ENCODE results near the gene HMGB3. TPM values are rescaled to one million over a fixed set of nuclear protein-coding genes. Genes with fewer than 3 reads are reported as not detected.

Gene HMGB3
- total RNA-seq, 2 donors from 2014 or later: 220 to 413 TPM

GRCh38 chrX:150954951-150955350, 28.2 kb upstream of the HMGB3 start:
- H3K36me3 ChIP-seq (ENCODE audit: control insufficient read depth, insufficient read depth, low read length): no peaks in the 10 kb centered on the region
- no peak overlapping the region for H3K27ac Mint-ChIP-seq
- no peak for TF ChIP-seq CTCF (conservative IDR thresholded peaks at IDR 0.05)
- no peaks in the 10 kb centered on the region for H3K9me3 ChIP-seq (ENCODE audit: control insufficient read depth, low read length)
- peaks cover 4% of the 10 kb centered on the region for H3K4me1 Mint-ChIP-seq
- H3K4me1 ChIP-seq (ENCODE audit: control insufficient read depth, insufficient read depth, low read length): no peaks in the 10 kb centered on the region
- H3K27me3 ChIP-seq (ENCODE audit: control insufficient read depth, insufficient read depth, low read length, poor library complexity, severe bottlenecking): no peaks in the 10 kb centered on the region
- H3K9me3 Mint-ChIP-seq: peaks cover 5% of the 10 kb centered on the region
- H3K4me3 Mint-ChIP-seq: no peak overlapping the region
- no peak overlapping the region for H3K9ac ChIP-seq (ENCODE audit: extremely low read depth, low read length, poor library complexity, severe bottlenecking)
- no peak overlapping the region for H3K27ac ChIP-seq (ENCODE audit: low read depth, low read length)
- H3K4me3 ChIP-seq (ENCODE audit: low read length): no peak overlapping the region
- no peak for DNase-seq
- no peaks in the 10 kb centered on the region for H3K36me3 Mint-ChIP-seq (ENCODE audit: low read depth)
- H3K27me3 Mint-ChIP-seq (ENCODE audit: insufficient read depth): peaks cover 4% of the 10 kb centered on the region
- WGBS, 2 experiments (ENCODE audit: insufficient coverage in 1 of 2, insufficient read length in 1 of 2): 96% methylated on average over 3 of the region's 3 CpGs; no CpG with 5 or more reads in 1 of the 2 experiments

- Mint-ChIP-seq H3K36me3 (ENCODE audit: low read depth) (no peaks in the 10 kb centered on the region), H3K27ac (no peak overlapping the region), H3K4me3 (no peak overlapping the region), H3K9me3 (peaks cover 5% of the 10 kb centered on the region), H3K4me1 (peaks cover 4% of the 10 kb centered on the region), H3K27me3 (ENCODE audit: insufficient read depth) (peaks cover 3% of the 10 kb centered on the region)
- Histone ChIP-seq H3K4me3 (ENCODE audit: low read length) (no peak overlapping the region), H3K36me3 (ENCODE audit: control insufficient read depth, insufficient read depth, low read length) (no peaks in the 10 kb centered on the region), H3K4me1 (ENCODE audit: control insufficient read depth, insufficient read depth, low read length) (no peaks in the 10 kb centered on the region), H3K27me3 (ENCODE audit: control insufficient read depth, insufficient read depth, low read length, poor library complexity, severe bottlenecking) (no peaks in the 10 kb centered on the region), H3K9me3 (ENCODE audit: control insufficient read depth, low read length) (no peaks in the 10 kb centered on the region), H3K27ac (ENCODE audit: low read depth, low read length) (no peak overlapping the region), H3K9ac (ENCODE audit: extremely low read depth, low read length, poor library complexity, severe bottlenecking) (no peak overlapping the region)
- DNase-seq: no peak
- 94 to 100% methylated on average over 2 of the region's 2 CpGs for WGBS, 2 experiments (ENCODE audit: insufficient coverage in 1 of 2, insufficient read length in 1 of 2)
- TF ChIP-seq CTCF (conservative IDR thresholded peaks at IDR 0.05): no peak
Observed at GRCh38 chrX:150955590-150955989, 27.5 kb upstream of the HMGB3 start.

GRCh38 chrX:150958177-150958576, 25.0 kb upstream of the HMGB3 start:
- H3K27ac ChIP-seq (ENCODE audit: low read depth, low read length): no peak overlapping the region
- WGBS, 2 experiments (ENCODE audit: insufficient coverage in 1 of 2, insufficient read length in 1 of 2): 85 to 100% methylated on average over 1 of the region's 1 CpG

More at GRCh38 chrX:150958177-150958576, 25.0 kb upstream of the HMGB3 start:
- H3K9ac ChIP-seq (ENCODE audit: extremely low read depth, low read length, poor library complexity, severe bottlenecking): no peak overlapping the region
- no peaks in the 10 kb centered on the region for H3K27me3 ChIP-seq (ENCODE audit: control insufficient read depth, insufficient read depth, low read length, poor library complexity, severe bottlenecking)
- no peak for DNase-seq
- H3K4me1 ChIP-seq (ENCODE audit: control insufficient read depth, insufficient read depth, low read length): no peaks in the 10 kb centered on the region
- no peak overlapping the region for H3K4me3 ChIP-seq (ENCODE audit: low read length)
- TF ChIP-seq CTCF (conservative IDR thresholded peaks at IDR 0.05): no peak
- Mint-ChIP-seq H3K27ac (no peak overlapping the region), H3K36me3 (ENCODE audit: low read depth) (no peaks in the 10 kb centered on the region), H3K4me1 (peaks cover 4% of the 10 kb centered on the region), H3K9me3 (peaks cover 6% of the 10 kb centered on the region), H3K4me3 (no peak overlapping the region), H3K27me3 (ENCODE audit: insufficient read depth) (no peaks in the 10 kb centered on the region)
- H3K9me3 ChIP-seq (ENCODE audit: control insufficient read depth, low read length): no peaks in the 10 kb centered on the region
- no peaks in the 10 kb centered on the region for H3K36me3 ChIP-seq (ENCODE audit: control insufficient read depth, insufficient read depth, low read length)

All from endodermal cell (in vitro differentiated cells).